Thyroid gland (tissue), 4 donors: Measurements from ENCODE around the gene RABL6.

Source experiments
- POLR2A ChIP-seq, 2 donors: fragments of 450-650 bp; IDR thresholded peaks; one replicate each; pipeline ENCODE4 v1.6.1; 2017; ENCODE audit warnings: antibody characterized with exemption in 2 of 2, mild to moderate bottlenecking in 2 of 2, moderate library complexity in 1 of 2
- TF ChIP-seq, protein P1 (sequence below), 6 experiments: fragments of 200-600 bp in 3 of 6; fragments of 450-650 bp in 3 of 6; sonication (generic) in 3 of 6; IDR thresholded peaks; one replicate each; pipeline ENCODE4 v1.5.1; 2016 to 2019; ENCODE audit warnings: antibody characterized with exemption in 6 of 6, mild to moderate bottlenecking in 2 of 6, inconsistent platforms in 1 of 6, moderate library complexity in 1 of 6

- TF ChIP-seq POLR2A (IDR thresholded peaks at IDR 0.05) = no peak
- TF ChIP-seq, protein P1, sequence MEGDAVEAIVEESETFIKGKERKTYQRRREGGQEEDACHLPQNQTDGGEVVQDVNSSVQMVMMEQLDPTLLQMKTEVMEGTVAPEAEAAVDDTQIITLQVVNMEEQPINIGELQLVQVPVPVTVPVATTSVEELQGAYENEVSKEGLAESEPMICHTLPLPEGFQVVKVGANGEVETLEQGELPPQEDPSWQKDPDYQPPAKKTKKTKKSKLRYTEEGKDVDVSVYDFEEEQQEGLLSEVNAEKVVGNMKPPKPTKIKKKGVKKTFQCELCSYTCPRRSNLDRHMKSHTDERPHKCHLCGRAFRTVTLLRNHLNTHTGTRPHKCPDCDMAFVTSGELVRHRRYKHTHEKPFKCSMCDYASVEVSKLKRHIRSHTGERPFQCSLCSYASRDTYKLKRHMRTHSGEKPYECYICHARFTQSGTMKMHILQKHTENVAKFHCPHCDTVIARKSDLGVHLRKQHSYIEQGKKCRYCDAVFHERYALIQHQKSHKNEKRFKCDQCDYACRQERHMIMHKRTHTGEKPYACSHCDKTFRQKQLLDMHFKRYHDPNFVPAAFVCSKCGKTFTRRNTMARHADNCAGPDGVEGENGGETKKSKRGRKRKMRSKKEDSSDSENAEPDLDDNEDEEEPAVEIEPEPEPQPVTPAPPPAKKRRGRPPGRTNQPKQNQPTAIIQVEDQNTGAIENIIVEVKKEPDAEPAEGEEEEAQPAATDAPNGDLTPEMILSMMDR (IDR thresholded peaks at IDR 0.05) = no peak
Observed at GRCh38 chr9:136849960-136850865, 42.5 kb downstream of the RABL6 start.
